ENCODE data around the gene MAP3K10. TPM values are rescaled to one million over a fixed set of nuclear protein-coding genes. Genes with fewer than 3 reads are reported as not detected.

MAP3K10 gene
- total and polyA plus RNA-seq, 3 donors from 2014 or later, result 23.1 to 35.0 (median 23.8) TPM

- Histone ChIP-seq H3K9me3 (no peaks in the 10 kb centered on the region), H3K4me3 (no peak overlapping the region), H3K27me3 (no peaks in the 10 kb centered on the region), H3K36me3 (ENCODE audit: low read depth, missing control alignments) (no peaks in the 10 kb centered on the region), H3K27ac (no peak overlapping the region), H3K4me1 (peaks cover 18% of the 10 kb centered on the region)
- no peak for DNase-seq
- intact Hi-C loops (cut with DNase I; ENCODE audit: low total_unique reads), result no loop called here
- 90 to 93% methylated on average over 17 to 24 of the region's 24 CpGs for WGBS, 2 donors
- no peak for TF ChIP-seq CTCF (IDR thresholded peaks at IDR 0.05)
- TF ChIP-seq POLR2A (IDR thresholded peaks at IDR 0.05), result no peak
Measured at GRCh38 chr19:40263440-40264313, 72.5 kb downstream of the MAP3K10 start.

- intact Hi-C loops (cut with DNase I; ENCODE audit: low total_unique reads), result no loop called here
- DNase-seq, result no peak
- no peaks in the 10 kb centered on the region for H3K36me3 ChIP-seq (ENCODE audit: low read depth, missing control alignments)
- no peak overlapping the region for H3K27ac ChIP-seq
- 63 to 74% methylated on average over 19 of the region's 19 CpGs for WGBS, 2 donors
- TF ChIP-seq POLR2A (IDR thresholded peaks at IDR 0.05) (no peak), CTCF (IDR thresholded peaks at IDR 0.05) (no peak)
- H3K9me3 ChIP-seq, result no peaks in the 10 kb centered on the region
- peaks cover 18% of the 10 kb centered on the region for H3K4me1 ChIP-seq
- H3K27me3 ChIP-seq, result no peaks in the 10 kb centered on the region
- H3K4me3 ChIP-seq, result no peak overlapping the region
Measured at GRCh38 chr19:40264314-40265054, 73.3 kb downstream of the MAP3K10 start.

Other genes starting within 250 kb of the MAP3K10 start
- gene PSMC4, start 220.3 kb upstream of the MAP3K10 start, total RNA-seq, result 10 to 100 TPM; 73.0 to 77.9 TPM
- 114 TPM for gene PSMC4, start 220.3 kb upstream of the MAP3K10 start, polyA plus RNA-seq (ENCODE audit: insufficient read depth, low read depth, low replicate concordance)
- 10 to 100 TPM; 19.6 to 21.7 TPM for gene ZNF546, start 194.4 kb upstream of the MAP3K10 start, total RNA-seq
- gene ZNF546, start 194.4 kb upstream of the MAP3K10 start, polyA plus RNA-seq (ENCODE audit: insufficient read depth, low read depth, low replicate concordance), result 27.6 TPM
- 10 to 100 TPM; 13.5 to 18.6 TPM for gene ZNF780B, start 135.2 kb upstream of the MAP3K10 start, total RNA-seq
- 5.0 TPM for gene ZNF780B, start 135.2 kb upstream of the MAP3K10 start, polyA plus RNA-seq (ENCODE audit: insufficient read depth, low read depth, low replicate concordance)
- gene ZNF780A, start 100.5 kb upstream of the MAP3K10 start, total RNA-seq, result 10 to 100 TPM; 16.1 to 17.2 TPM
- 9.5 TPM for gene ZNF780A, start 100.5 kb upstream of the MAP3K10 start, polyA plus RNA-seq (ENCODE audit: insufficient read depth, low read depth, low replicate concordance)
- under 1 TPM; 0.50 to 0.71 TPM for gene TTC9B, start 27.0 kb downstream of the MAP3K10 start, total RNA-seq
- 0.30 TPM for gene TTC9B, start 27.0 kb downstream of the MAP3K10 start, polyA plus RNA-seq (ENCODE audit: insufficient read depth, low read depth, low replicate concordance)
- gene CCNP, start 35.3 kb downstream of the MAP3K10 start, total RNA-seq, result 1 to 10 TPM; 1.2 to 2.3 TPM
- 0.74 TPM for gene CCNP, start 35.3 kb downstream of the MAP3K10 start, polyA plus RNA-seq (ENCODE audit: insufficient read depth, low read depth, low replicate concordance)
- 100 to 1,000 TPM; 195 to 229 TPM for gene AKT2, start 93.9 kb downstream of the MAP3K10 start, total RNA-seq
- gene AKT2, start 93.9 kb downstream of the MAP3K10 start, polyA plus RNA-seq (ENCODE audit: insufficient read depth, low read depth, low replicate concordance), result 154 TPM
- 10 to 100 TPM; 48.9 to 57.1 TPM for gene C19orf47, start 157.0 kb downstream of the MAP3K10 start, total RNA-seq
- gene C19orf47, start 157.0 kb downstream of the MAP3K10 start, polyA plus RNA-seq (ENCODE audit: insufficient read depth, low read depth, low replicate concordance), result 62.2 TPM
- gene PLD3, start 157.3 kb downstream of the MAP3K10 start, total RNA-seq, result 100 to 1,000 TPM; 277 to 533 TPM
- 219 TPM for gene PLD3, start 157.3 kb downstream of the MAP3K10 start, polyA plus RNA-seq (ENCODE audit: insufficient read depth, low read depth, low replicate concordance)
- 10 to 100 TPM; 13.7 to 30.3 TPM for gene HIPK4, start 198.8 kb downstream of the MAP3K10 start, total RNA-seq
- 32.8 TPM for gene HIPK4, start 198.8 kb downstream of the MAP3K10 start, polyA plus RNA-seq (ENCODE audit: insufficient read depth, low read depth, low replicate concordance)
- 1 to 10 TPM; 4.9 to 5.1 TPM for gene PRX, start 222.0 kb downstream of the MAP3K10 start, total RNA-seq
- 3.6 TPM for gene PRX, start 222.0 kb downstream of the MAP3K10 start, polyA plus RNA-seq (ENCODE audit: insufficient read depth, low read depth, low replicate concordance)
- gene SERTAD1, start 234.6 kb downstream of the MAP3K10 start, total RNA-seq, result 10 to 100 TPM in 1 of 2 donors, 1 to 10 TPM in 1; 8.6 to 10.9 TPM
- 8.3 TPM for gene SERTAD1, start 234.6 kb downstream of the MAP3K10 start, polyA plus RNA-seq (ENCODE audit: insufficient read depth, low read depth, low replicate concordance)

All from testis (tissue), 3 donors.